ENCODE data around the gene PGAP1.

Gene PGAP1

DNA sequence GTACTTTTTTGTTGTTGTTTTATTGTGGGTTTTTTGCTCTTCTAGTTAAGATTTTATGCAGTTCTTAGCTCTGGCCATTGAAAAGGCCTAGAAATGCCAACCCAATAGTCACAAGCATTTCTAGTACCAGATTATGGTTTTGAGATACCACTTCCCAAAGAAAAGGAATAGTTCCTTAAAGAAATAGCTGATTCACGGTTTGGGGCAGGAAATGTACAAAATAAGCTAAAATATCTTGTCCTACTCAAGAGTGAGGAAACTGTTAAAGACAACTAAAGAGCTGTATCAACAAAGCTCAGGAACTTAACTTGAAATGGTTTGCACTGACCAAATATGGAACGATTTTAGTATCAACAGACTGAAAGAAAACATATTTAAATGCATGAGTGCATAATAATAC is 35.4 kb downstream of the PGAP1 start:
- DNase-seq (ENCODE audit: low spot score) = no peak

GRCh38 chr2:196887431-196887830 is 39.1 kb downstream of the PGAP1 start:
- no peak for DNase-seq (ENCODE audit: low spot score)

- DNase-seq (ENCODE audit: low spot score) = no peak
Observed at GRCh38 chr2:196884368-196884767, 42.1 kb downstream of the PGAP1 start.

- DNase-seq (ENCODE audit: low spot score) = no peak
Observed at GRCh38 chr2:196876364-196876763, 50.1 kb downstream of the PGAP1 start.

- DNase-seq (ENCODE audit: low spot score) = no peak
Observed at GRCh38 chr2:196875414-196875813, 51.1 kb downstream of the PGAP1 start.

- DNase-seq (ENCODE audit: low spot score) = no peak
Observed at GRCh38 chr2:196873511-196873910, 53.0 kb downstream of the PGAP1 start.

GRCh38 chr2:196854629-196855028 is 71.9 kb downstream of the PGAP1 start:
- no peak for DNase-seq (ENCODE audit: low spot score)

- no peak for DNase-seq (ENCODE audit: low spot score)
Observed at GRCh38 chr2:196853301-196854087, 73.0 kb downstream of the PGAP1 start.

- DNase-seq (ENCODE audit: low spot score) = no peak
Observed at GRCh38 chr2:196851088-196851487, 75.4 kb downstream of the PGAP1 start.

DNA sequence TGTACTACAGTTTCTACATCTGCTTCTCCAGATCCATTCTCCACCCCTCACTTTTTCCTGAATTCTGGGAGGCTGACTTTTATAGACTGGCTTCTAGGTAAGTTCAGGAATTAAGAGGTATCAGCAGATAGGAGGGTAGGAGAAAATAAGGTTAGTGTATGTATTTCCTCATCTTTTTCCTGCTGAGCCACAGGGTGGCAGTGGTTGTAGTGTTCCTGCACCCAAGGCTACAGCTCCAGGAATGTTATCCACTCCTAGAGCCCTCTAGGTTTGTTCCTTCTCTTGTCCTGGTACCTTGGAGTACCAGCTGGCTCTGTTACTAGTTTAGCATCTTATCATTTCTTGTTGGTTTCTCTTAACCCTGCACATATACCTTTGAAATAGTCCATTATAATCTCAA is 76.6 kb downstream of the PGAP1 start:
- peak; percentile 42 for DNase-seq (ENCODE audit: low spot score)

- DNase-seq (ENCODE audit: low spot score) = no peak
Observed at GRCh38 chr2:196846295-196846694, 80.2 kb downstream of the PGAP1 start.

GRCh38 chr2:196845371-196845770 is 81.1 kb downstream of the PGAP1 start:
- no peak for DNase-seq (ENCODE audit: low spot score)

GRCh38 chr2:196840171-196840570 is 86.3 kb downstream of the PGAP1 start:
- DNase-seq (ENCODE audit: low spot score) = no peak

GRCh38 chr2:196839574-196839973 is 86.9 kb downstream of the PGAP1 start:
- DNase-seq (ENCODE audit: low spot score) = no peak

GRCh38 chr2:196836440-196836839 is 90.1 kb downstream of the PGAP1 start:
- DNase-seq (ENCODE audit: low spot score) = no peak

- DNase-seq (ENCODE audit: low spot score) = no peak
Observed at GRCh38 chr2:196830701-196831100, 95.8 kb downstream of the PGAP1 start.

DNA sequence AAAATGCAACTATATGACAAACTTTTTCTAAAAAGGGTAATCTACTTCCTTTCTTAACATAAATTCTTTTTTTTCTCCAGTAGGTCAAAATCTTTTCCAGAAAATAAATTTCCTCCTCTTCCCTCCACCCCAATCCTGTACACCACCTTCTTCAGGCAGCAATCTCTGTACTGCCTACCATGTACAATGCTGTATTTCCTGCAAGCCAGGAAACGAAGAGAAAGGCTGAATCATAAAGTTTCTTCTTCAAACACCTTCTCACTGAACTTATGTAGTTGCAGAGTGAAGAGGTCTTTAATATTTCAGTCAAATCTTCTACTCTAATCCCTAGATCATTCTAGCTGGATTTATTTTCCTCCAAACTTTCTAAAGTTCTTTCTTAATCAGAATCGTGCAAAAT is 99.2 kb downstream of the PGAP1 start:
- no peak for DNase-seq (ENCODE audit: low spot score)

- no peak for DNase-seq (ENCODE audit: low spot score)
Observed at GRCh38 chr2:196823750-196824522, 102.6 kb downstream of the PGAP1 start.

DNA sequence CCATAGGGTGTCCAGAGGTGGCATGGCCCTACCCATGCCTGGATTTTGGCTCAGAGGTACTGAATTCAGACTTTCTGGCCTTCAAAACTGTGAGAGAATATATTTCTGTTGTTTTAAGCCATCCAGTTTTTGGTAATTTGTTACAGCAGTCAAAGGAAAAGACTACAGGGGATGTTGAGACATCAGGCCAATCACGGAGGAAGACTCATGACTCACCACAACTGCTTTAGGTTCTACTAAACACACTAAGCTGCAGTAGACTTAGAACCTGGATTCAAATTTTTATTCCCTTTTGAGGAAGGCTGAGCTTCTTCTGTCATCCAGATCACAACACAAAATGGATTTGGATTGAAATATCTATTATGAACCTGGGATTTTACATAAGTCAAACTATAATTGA is 105.3 kb downstream of the PGAP1 start:
- DNase-seq (ENCODE audit: low spot score) = no peak

DNA sequence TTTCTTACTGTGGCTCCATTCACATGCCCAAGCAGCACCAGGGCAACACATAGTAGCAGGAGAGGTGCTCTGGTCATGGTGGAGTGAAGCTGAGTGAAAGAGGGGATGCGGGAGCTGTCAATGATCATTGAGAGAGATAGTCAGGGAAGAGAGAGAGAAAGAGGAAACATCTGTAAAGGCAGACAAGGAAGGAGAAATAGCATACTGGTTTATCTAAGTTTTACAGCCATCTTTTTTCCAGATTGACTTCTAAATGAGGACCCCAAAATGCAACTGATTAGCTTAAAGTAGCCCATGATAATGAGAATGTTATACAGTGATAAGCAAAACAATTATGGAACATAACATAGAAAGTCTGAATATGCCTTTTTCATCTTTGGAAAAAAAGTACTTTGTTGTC is 117.2 kb downstream of the PGAP1 start, which contains the start of gene C2orf66:
Gene C2orf66 (minus strand): TSS at position 96 of the 400 bp plus-strand sequence. CDS start 19 bp downstream, at position 77.
- no peak for DNase-seq (ENCODE audit: low spot score)

DNA sequence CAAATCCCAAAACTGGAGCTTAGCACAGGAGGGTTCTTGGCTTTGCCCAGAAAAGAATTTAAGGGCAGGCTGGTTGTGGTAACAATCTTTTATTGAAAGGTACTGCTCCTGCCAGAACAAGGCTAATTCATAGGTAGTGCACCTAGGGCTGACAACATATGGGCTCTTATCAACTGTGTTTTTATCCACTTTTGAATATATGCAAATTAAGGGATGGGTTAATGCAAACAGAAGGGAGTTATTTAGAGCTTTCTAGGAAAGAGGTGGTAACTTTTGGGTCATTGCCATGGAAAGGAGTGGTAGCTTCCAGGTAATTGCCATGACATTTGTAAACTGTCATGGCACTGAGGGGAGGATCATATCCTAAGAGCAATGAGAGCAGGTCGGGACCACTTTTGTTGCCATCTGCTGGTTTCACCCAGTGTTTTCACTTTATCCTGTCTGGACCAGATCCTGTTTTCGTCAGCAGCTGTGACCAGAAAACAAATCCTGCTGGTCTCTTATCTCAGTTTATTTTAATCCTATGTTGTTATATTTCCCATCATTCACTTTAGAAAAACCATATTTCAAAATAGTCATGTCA is 118.3 kb downstream of the PGAP1 start:
- no peak for DNase-seq (ENCODE audit: low spot score)

GRCh38 chr2:196804381-196804780 is 122.1 kb downstream of the PGAP1 start:
- no peak for DNase-seq (ENCODE audit: low spot score)

GRCh38 chr2:196802401-196802800 is 124.1 kb downstream of the PGAP1 start:
- no peak for DNase-seq (ENCODE audit: low spot score)
